OCI-LY3 (cell line): ENCODE measurements around the gene LRRC7.

Experiments used
- H2AFZ ChIP-seq: fragments of 200-600, 300-600 bp; shearing (Covaris generic); 2 replicates; pipeline ENCODE4 v1.6.0; 2014; ENCODE audit warnings: antibody characterized with exemption, low read depth, low read length
- H3K27ac ChIP-seq: fragments of 200-600, 300-600 bp; sonication (generic); 2 replicates; pipeline ENCODE4 v1.5.1; 2014; ENCODE audit warnings: mild to moderate bottlenecking, low read length, moderate library complexity, mixed read lengths
- H3K27me3 ChIP-seq: fragments of 200-600, 300-600 bp; sonication (generic); 2 replicates; pipeline ENCODE4 v1.6.1; 2014; ENCODE audit warnings: low read depth, low read length, mixed read lengths
- H3K36me3 ChIP-seq: fragments of 200-600, 300-600 bp; sonication (generic); replicated peaks from 2 replicates; pipeline ENCODE3; 2014; ENCODE audit warnings: low read depth, low read length, mixed read lengths
- H3K4me1 ChIP-seq: fragments of 300-600, 200-600 bp; sonication (generic); 2 replicates; pipeline ENCODE4 v1.6.1; 2014; ENCODE audit warnings: low read length, mixed read lengths
- H3K4me2 ChIP-seq: fragments of 200-600, 300-600 bp; sonication (generic); 2 replicates; pipeline ENCODE4 v1.6.1; 2014; ENCODE audit warnings: low read length, mixed read lengths
- H3K4me3 ChIP-seq: fragments of 300-600, 200-600 bp; sonication (generic); 2 replicates; pipeline ENCODE4 v1.5.1; 2014; ENCODE audit warnings: antibody characterized with exemption, mild to moderate bottlenecking, low read length, moderate library complexity
- H3K79me2 ChIP-seq: fragments of 300-600, 200-600 bp; shearing (Covaris generic); 2 replicates; pipeline ENCODE4 v1.6.1; 2014; ENCODE audit warnings: mild to moderate bottlenecking, low read length, mixed read lengths
- H3K9ac ChIP-seq: fragments of 300-600, 200-600 bp; shearing (Covaris generic); 2 replicates; pipeline ENCODE4 v1.6.0; 2014; ENCODE audit warnings: mild to moderate bottlenecking, low read length, moderate library complexity
- H3K9me3 ChIP-seq: fragments of 200-600, 300-600 bp; shearing (Covaris generic); 2 replicates; pipeline ENCODE4 v1.6.1; 2014; ENCODE audit warnings: low read length, mixed read lengths; ENCODE audit not compliant: insufficient read depth
- H4K20me1 ChIP-seq: fragments of 200-600, 300-600 bp; sonication (generic); 2 replicates; pipeline ENCODE4 v1.6.1; 2016; ENCODE audit warnings: low read length, mixed read lengths; ENCODE audit not compliant: insufficient read depth
- EZH2phosphoT487 ChIP-seq: fragments of 200-600 bp; shearing (Covaris generic); IDR thresholded peaks from 2 replicates; pipeline ENCODE4 v1.6.1; 2018; ENCODE audit warnings: antibody characterized with exemption, mixed run types, low read depth
- TF ChIP-seq, protein P1 (sequence below): fragments of 200-600, 300-600 bp; sonication (generic); IDR thresholded peaks from 2 replicates; pipeline ENCODE4 v1.5.1; 2014; ENCODE audit warnings: antibody characterized with exemption, low read length, low read depth

The LRRC7 gene

DNA sequence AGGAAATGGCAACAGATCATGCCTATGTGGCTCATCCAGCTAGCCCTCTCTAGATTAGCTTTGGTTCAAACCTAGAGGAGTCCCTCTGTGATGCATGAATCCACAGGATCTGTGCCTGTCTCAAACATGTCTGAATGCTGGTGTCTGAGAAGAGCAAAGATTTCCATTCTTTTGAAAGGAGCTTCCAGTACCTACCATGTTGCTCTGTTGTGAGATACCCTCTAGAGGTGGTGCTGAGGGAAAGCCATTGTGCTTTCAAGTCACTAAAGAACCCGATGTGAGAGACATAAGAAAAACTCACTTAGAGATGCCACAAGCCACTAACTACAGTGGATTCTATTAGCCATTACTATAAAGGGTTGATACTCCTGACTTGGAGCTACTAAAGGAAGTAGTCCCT lies 534.1 kb downstream of the LRRC7 start:
- Histone ChIP-seq H2AFZ (no peak overlapping the region), H3K27ac (no peak overlapping the region), H3K4me3 (no peak overlapping the region), H3K27me3 (no peaks in the 10 kb centered on the region), H3K9ac (no peak overlapping the region), H3K36me3 (no peaks in the 10 kb centered on the region), H3K79me2 (no peaks in the 10 kb centered on the region), H3K4me1 (no peaks in the 10 kb centered on the region), H4K20me1 (no peaks in the 10 kb centered on the region), H3K4me2 (no peak overlapping the region), H3K9me3 (no peaks in the 10 kb centered on the region)
- TF ChIP-seq, protein P1, sequence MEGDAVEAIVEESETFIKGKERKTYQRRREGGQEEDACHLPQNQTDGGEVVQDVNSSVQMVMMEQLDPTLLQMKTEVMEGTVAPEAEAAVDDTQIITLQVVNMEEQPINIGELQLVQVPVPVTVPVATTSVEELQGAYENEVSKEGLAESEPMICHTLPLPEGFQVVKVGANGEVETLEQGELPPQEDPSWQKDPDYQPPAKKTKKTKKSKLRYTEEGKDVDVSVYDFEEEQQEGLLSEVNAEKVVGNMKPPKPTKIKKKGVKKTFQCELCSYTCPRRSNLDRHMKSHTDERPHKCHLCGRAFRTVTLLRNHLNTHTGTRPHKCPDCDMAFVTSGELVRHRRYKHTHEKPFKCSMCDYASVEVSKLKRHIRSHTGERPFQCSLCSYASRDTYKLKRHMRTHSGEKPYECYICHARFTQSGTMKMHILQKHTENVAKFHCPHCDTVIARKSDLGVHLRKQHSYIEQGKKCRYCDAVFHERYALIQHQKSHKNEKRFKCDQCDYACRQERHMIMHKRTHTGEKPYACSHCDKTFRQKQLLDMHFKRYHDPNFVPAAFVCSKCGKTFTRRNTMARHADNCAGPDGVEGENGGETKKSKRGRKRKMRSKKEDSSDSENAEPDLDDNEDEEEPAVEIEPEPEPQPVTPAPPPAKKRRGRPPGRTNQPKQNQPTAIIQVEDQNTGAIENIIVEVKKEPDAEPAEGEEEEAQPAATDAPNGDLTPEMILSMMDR = no peak
- TF ChIP-seq EZH2phosphoT487 = no peak

DNA sequence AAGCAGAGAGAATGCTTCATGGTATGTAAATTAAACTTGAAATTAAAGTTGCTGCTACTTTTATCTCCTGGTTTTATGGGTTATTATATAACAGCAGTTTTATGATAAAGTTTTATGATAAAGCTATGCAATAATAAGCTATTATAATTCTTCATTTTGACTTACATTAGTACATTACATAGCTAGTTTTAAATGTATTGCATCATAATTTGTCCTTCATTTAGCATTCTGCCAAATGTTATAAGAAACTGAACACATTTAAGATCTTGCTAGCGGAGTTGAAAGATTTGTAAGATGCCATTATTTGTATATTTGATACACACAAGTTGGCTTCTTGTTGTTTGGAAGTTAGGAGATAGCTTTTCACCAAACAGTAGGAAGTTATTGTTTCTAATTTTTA lies 536.0 kb downstream of the LRRC7 start:
- TF ChIP-seq, protein P1 = no peak
- TF ChIP-seq EZH2phosphoT487 = no peak
- Histone ChIP-seq H3K27me3 (no peaks in the 10 kb centered on the region), H3K27ac (no peak overlapping the region), H4K20me1 (no peaks in the 10 kb centered on the region), H3K9me3 (no peaks in the 10 kb centered on the region), H2AFZ (no peak overlapping the region), H3K4me2 (no peak overlapping the region), H3K9ac (no peak overlapping the region), H3K79me2 (no peaks in the 10 kb centered on the region), H3K36me3 (no peaks in the 10 kb centered on the region), H3K4me3 (no peak overlapping the region), H3K4me1 (no peaks in the 10 kb centered on the region)

DNA sequence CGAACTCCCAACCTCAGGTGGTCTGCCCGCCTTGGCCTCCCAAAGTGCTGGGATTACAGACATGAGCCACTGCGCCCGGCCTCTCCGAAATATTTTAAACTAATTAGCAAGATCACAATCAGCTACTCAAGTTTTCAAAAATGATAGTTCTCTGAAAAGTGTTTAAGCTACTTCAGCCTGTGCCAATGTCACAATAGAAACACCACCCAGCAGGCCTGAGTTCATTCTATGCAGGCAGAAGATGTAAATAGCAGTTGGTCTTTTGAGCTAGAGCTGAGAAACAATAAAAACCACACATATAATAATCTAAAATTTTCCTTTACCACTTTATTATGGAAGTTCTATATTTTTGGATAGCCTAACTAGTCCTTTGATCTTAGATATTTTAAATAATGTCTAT lies 541.5 kb downstream of the LRRC7 start:
- Histone ChIP-seq H3K4me3 (no peak overlapping the region), H3K79me2 (no peaks in the 10 kb centered on the region), H3K27ac (no peak overlapping the region)

DNA sequence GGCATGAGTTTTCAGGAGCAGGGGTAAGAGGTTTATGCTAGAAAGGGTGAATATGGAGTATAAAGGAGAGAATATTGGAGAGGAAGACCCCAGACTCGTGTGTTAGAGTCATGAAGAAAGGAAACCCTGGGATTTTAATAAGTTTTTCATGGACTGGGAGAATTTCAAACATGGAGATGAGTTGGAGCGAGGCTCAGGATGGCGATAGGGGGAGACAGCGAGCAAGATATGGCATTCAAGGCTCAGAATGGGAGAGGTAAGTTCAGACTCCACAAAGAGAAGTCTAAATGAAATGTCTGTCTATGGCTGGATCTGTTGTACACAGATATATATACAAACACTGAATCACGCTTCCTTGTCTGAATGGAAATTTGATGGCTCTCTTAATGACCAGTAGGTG lies 545.1 kb downstream of the LRRC7 start:
- no peak overlapping the region for H3K4me2 ChIP-seq
- H3K9ac ChIP-seq = no peak overlapping the region
- H3K36me3 ChIP-seq = no peaks in the 10 kb centered on the region
- no peaks in the 10 kb centered on the region for H3K79me2 ChIP-seq
- H3K27me3 ChIP-seq = no peaks in the 10 kb centered on the region
- TF ChIP-seq, protein P1 = no peak
- TF ChIP-seq EZH2phosphoT487 = no peak
- no peak overlapping the region for H3K4me3 ChIP-seq
- H3K9me3 ChIP-seq = no peaks in the 10 kb centered on the region
- H4K20me1 ChIP-seq = no peaks in the 10 kb centered on the region
- H3K4me1 ChIP-seq = no peaks in the 10 kb centered on the region
- no peak overlapping the region for H3K27ac ChIP-seq
- H2AFZ ChIP-seq = no peak overlapping the region

More for the DNA sequence above, 541.5 kb downstream of the LRRC7 start:
- Histone ChIP-seq H3K27me3 (no peaks in the 10 kb centered on the region), H3K4me2 (no peak overlapping the region), H2AFZ (no peak overlapping the region), H3K36me3 (no peaks in the 10 kb centered on the region), H4K20me1 (no peaks in the 10 kb centered on the region), H3K9ac (no peak overlapping the region), H3K4me1 (no peaks in the 10 kb centered on the region), H3K9me3 (no peaks in the 10 kb centered on the region)
- TF ChIP-seq, protein P1 = no peak
- TF ChIP-seq EZH2phosphoT487 = no peak
